GM18526 (cell line): ENCODE data around the gene C12orf54.

Experiments
- POLR2A ChIP-seq: IDR thresholded peaks from 3 replicates; pipeline ENCODE4 v1.6.1; 2011; ENCODE audit not compliant: insufficient read length; ENCODE audit errors: extremely low read depth

Gene C12orf54

GRCh38 chr12:48482198-48482597 is at the start of gene C12orf54:
C12orf54 (plus strand) TSS chr12:48482498; CDS start chr12:48483297, 799 bp downstream.
- TF ChIP-seq POLR2A = no peak

DNA sequence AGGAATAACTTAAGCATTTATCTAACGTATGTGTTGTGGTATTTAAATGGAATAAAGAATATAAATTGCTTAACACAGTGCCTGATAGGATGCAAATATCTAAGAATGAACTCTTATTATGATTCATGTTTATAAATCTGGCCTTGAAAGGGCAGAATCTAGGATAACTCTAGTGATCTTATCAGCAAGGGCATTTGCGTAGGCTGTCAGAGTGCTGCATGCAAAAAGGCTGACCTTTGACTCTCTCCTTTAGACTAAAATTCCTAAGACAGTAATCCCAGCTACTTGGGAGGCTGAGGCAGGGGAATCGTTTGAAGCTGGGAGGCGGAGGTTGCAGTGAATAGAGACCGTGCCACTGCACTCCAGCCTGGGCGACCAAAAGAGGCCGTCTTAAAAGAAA is 41.2 kb upstream of the C12orf54 start:
- TF ChIP-seq POLR2A = no peak

DNA sequence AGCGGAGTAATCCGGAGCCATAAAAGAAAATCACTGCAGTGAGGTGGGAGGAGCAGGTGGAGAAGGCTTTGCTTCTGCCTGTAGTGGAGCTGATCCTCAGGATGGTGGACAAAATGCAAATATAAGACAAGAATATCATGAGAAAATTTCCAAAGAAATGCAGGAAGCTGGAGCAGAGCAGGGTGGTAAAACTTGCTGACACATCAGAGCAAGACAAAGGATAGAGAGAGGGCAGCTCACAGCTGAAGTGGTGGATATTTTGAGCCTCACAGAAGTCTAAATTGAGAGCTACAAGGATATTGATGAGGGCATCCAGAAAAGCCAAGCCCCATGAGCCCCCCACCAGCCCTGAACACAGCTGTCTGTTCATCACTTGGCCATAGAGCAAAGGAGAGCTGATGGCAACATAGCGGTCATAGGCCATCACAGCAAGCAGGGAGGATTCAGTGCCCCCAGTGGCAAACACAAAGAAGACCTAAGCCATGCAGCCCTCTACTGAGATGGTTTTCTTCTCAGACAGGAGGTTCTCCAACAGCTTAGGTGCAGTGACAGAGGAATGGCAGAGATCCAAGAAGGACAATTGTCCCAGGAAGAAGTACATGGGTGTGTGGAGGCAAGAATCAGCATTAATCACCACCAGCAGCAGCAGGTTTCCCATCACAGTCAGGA is 40.0 kb upstream of the C12orf54 start:
- TF ChIP-seq POLR2A = no peak

- no peak for TF ChIP-seq POLR2A
Observed at GRCh38 chr12:48445538-48445937, 36.8 kb upstream of the C12orf54 start.

DNA sequence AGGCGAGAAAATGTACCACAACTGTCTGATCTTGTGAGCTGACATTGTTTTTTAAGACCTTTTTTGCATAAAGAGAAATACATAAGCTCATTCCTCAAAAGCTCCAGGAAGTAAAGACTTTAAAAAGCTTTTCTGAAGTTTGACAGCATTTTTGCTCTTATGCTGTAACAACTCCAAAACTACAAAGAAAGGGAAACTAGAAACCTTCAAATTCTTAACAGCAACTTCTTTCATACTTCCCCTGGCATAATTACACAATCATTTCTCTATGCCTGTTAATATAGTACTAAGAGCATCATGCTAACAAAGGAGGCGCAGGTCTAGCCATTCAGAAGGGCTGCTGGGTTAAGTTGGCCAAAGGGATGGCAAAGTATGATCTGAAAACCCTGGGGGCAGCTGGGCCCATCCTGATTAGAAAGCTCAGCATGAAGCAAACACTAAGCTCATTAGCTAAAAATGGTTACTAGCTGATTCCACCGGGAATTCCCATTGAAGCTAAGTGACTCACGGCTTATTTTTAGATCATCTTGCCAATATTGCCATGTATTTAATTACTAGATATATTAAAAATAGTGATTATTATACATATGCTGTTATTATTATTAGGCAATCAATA is 36.0 kb upstream of the C12orf54 start:
- TF ChIP-seq POLR2A = no peak

DNA sequence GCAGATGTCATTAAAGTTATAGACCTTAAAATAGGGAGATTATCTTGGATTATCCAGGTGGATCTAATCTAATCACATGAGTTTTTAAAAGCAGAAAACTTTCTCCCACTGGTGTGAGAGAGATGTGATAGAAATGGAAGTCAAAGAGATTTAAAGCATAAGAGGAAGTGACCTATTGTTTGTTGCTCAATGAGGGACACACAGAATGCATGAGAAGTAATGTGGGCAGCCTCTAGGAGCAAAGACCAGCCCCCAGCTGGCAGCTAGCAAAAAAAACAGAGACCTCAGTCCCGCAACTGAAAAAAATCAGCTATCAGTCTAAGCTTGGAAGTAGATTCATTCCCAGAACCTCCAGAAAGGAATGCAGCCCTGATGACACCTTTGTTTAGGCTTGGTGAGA is 34.5 kb upstream of the C12orf54 start:
- no peak for TF ChIP-seq POLR2A

DNA sequence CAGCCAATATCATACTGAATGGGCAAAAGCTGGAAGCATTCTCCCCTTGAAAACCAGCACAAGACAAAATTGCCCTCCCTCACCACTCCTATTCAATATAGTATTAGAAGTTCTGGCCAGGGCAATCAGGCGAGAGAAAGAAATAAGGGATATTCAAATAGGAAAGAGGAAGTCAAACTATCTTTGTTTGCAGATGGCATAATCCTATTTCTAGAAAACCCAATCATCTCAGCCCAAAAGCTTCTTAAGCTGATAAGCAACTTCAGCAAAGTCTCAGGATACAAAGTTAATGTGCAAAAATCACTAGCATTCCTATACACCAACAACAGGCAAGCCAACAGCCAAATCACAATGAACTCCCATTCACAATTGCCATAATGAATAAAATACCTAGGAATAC is 30.9 kb upstream of the C12orf54 start:
- no peak for TF ChIP-seq POLR2A

DNA sequence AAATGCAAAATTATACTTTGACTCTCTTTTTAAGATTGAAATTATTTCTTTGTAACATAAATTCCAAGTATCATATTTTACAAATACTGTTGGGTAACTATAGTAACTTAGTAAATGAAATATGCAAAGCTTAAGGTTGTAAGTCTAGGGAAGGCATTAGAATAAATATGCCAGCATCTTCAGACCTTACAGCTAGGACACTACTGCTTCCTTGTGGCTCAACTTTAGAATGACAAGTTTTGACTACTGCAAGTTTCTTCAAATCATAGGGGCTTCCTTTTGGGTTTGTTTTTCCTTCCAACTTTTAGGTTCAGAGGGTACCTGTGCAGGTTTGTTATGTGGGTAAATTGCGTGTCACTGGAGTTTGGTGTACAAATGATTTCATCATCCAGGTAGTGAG is 27.6 kb upstream of the C12orf54 start:
- TF ChIP-seq POLR2A = no peak

DNA sequence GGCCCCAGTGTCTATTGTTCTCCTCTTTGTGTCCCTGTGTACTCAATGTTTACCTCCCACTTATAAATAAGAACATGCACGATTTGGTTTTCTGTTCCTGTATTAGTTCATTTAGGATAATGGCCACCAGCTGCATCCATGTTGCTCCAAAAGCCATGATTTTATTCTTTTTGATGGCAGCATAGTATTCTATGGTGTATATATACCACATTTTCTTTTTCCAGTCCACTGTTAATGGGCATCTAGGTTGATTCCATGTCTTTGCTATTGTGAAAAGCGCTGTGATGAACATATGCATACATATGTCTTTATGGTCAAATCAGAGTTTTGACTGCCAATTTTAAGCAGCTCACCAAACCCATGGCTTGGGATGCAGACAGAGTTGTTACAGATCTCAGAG is 27.2 kb upstream of the C12orf54 start:
- TF ChIP-seq POLR2A = no peak

DNA sequence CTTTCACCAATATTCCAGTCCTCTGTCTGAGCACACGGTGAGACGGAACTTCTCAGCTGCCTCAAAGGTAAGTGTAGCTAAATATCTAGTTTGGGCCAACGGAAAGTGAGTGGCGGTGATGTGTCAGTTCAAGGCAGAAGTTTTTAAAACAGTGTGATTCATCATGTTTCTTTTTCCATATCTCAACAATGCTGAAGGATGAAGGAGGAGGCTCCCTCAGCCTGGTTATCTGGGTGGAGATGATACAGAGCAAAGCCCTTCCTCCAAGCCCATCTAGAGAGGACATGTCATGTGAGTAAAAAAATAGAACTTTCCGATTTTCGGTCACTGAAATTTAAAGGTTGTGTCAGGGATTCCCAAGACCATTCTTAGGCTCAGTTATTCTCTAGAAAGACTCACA is 23.0 kb upstream of the C12orf54 start:
- no peak for TF ChIP-seq POLR2A

DNA sequence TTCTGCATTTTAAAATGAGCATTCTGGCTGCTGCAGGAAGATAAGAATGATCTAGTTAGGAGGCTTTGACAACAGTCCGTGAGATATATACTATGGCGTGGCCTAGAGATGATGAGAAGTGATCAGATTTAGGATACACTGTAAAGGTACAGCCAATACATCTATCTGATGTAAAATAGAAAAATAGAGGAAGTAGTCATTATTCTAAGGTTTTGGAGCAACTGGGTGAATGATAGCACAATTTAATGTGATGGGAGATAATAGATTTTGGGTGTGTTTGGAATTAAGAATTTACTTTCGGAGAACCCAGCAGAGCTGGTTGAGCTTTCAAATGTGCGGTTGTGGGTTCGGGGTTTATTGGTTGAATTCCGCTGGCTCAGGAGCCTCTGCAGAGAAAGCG is 10.0 kb upstream of the C12orf54 start, which contains the start of gene ANP32D:
ANP32D (plus strand) TSS at position 301 of the 400 bp plus-strand sequence. CDS start 106 bp downstream, outside the sequence.
- TF ChIP-seq POLR2A = no peak

DNA sequence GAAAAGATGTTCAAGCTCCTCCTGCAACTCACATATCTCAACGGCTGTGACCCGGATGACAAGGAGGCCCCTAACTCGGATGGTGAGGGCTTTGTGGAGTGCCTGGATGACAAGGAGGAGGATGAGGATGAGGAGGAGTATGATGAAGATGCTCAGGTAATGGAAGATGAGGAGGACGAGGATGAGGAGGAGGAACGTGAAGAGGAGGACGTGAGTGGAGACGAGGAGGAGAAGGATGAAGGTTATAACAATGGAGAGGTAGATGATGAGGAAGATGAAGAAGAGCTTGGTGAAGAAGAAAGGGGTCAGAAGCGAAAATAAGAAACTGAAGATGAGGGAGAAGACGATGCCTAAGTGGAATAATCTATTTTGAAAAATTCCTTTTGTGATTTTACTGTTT is 9.2 kb upstream of the C12orf54 start:
- TF ChIP-seq POLR2A = no peak

DNA sequence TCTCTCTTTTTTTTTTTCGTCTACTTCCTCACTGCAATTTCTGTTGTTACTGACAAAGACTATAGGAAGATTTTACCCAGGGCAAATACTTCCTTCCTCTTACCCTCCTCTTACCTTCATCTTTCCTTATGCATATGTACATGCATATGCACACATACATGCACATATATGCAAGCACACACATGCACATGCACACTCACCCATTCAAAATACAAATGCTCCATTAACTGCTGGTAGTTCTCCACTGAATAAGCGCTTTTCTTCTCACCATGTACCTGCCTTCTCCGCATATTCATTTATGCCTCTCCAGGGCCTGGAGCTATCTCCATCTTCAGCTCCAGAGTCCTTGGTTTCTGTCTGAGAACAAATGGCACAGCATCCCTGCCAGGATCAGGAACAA is 632 bp downstream of the C12orf54 start:
- no peak for TF ChIP-seq POLR2A

DNA sequence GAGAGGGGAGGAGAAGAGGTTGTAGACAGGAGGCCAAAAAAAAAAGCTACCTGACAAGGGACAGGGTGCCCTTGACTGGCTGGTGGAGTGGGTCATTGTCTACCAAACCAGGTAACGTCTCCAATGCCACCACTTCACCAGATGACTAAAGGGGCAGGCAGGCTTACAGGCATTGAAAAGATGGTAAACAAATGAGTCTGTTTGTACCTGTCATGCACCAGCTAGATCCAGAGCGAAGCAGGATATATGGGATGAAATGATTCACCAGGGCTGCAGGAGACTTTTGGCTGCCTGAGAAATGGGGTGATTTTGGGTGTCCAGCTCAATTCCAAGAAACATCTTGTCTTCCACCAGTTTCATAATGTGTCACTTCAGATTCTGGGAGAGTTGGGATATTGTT is 4.0 kb downstream of the C12orf54 start:
- no peak for TF ChIP-seq POLR2A

GRCh38 chr12:48486679-48487078 is 4.4 kb downstream of the C12orf54 start:
- no peak for TF ChIP-seq POLR2A

DNA sequence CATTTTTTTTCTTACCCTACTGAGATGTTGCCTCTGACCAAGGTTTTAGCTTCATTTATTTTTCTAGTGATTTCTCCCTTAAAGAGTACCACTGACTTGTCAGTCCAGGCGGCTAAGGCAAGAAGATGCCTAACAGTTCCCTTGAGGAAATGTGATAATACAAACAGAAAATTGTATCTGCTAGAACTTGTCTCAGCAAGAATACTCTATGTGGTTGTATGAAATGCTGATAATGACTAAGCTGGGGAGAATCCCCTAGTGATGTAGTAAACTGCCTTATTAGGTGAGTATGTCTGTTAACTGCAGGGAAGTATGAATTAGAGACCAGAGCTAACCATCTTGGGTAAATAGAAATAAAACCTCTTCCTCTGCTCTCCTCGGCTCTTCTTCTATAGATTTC is 6.7 kb downstream of the C12orf54 start:
- TF ChIP-seq POLR2A = no peak

DNA sequence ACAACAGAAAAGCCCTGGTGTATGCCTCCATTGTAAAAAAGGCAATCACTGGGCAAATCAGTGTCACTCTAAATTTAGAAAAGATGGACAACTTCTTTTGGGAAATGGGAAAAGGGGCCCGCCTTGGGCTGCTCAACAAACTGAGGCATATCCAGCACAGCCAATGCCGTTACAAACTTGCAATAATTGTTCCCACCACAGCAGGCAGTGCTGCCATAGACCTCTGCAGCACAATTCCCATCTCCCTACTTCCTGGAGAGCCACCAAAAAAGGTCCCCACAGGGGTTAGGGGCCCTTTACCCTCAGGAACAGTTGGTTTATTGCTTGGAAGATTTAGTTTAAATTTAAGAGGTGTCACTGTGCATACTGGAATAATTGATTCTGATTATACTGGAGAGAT is 26.7 kb downstream of the C12orf54 start:
- TF ChIP-seq POLR2A = no peak
